HEK293 (cell line): ENCODE measurements around the gene SH3BP4.
A peak's percentile ranks its signal among the peaks of the same experiment; 100 is the strongest.

ENCODE experiments used
- CTCF ChIA-PET: fragments of 350-600 bp; formaldehyde crosslinking; extraction: SDS; loops from one replicate; lab custom pipeline; 2021; ENCODE audit warnings: antibody characterized with exemption; lab: Yijun Ruan, JAX
- POLR2A ChIA-PET: fragments of 300-600 bp; formaldehyde crosslinking; extraction: SDS; loops from one replicate; lab custom pipeline; 2020; ENCODE audit warnings: antibody characterized with exemption, inconsistent platforms; lab: Yijun Ruan, JAX
- H3K27ac ChIP-seq: fragments of 200-500 bp; sonication (Bioruptor generic); 2 replicates; pipeline ENCODE4 v1.5.1; 2014; ENCODE audit warnings: low read depth, low read length, control low read depth, inconsistent platforms; ENCODE audit errors: extremely low read depth
- H3K36me3 ChIP-seq, 2 experiments: fragments of 200-500 bp in 1 of 2; sonication (Bioruptor generic) in 1 of 2; 1 replicate in 1 of 2; 2 replicates in 1 of 2; pipeline ENCODE4 v1.5.1; 2014 to 2017; ENCODE audit warnings: inconsistent platforms in 2 of 2, low read length in 2 of 2; ENCODE audit not compliant: control insufficient read depth in 2 of 2, insufficient read depth in 1 of 2
- H3K4me1 ChIP-seq: fragments of 200-500 bp; sonication (Bioruptor generic); 2 replicates; pipeline ENCODE4 v1.5.1; 2014; ENCODE audit warnings: mild to moderate bottlenecking, low read length, inconsistent platforms; ENCODE audit not compliant: control insufficient read depth, insufficient read depth
- H3K4me3 ChIP-seq: 2 replicates; pipeline ENCODE4 v1.5.1; 2011; ENCODE audit warnings: low read depth, mild to moderate bottlenecking, control low read depth, low read length, moderate library complexity
- H3K9me3 ChIP-seq: fragments of 200-500 bp; sonication (Bioruptor generic); 2 replicates; pipeline ENCODE4 v1.5.1; 2014; ENCODE audit warnings: low read depth, low read length, inconsistent platforms; ENCODE audit not compliant: control insufficient read depth, insufficient read depth
- FEZF1 ChIP-seq: fragments of 450-650 bp; formaldehyde crosslinking; IDR thresholded peaks from 2 replicates; pipeline ENCODE4 v1.5.1; 2016; ENCODE audit warnings: missing biosample characterization, missing genetic modification characterization
- KLF7 ChIP-seq: fragments of 450-650 bp; formaldehyde crosslinking; IDR thresholded peaks from 2 replicates; pipeline ENCODE4 v1.5.1; 2016; ENCODE audit warnings: missing biosample characterization, missing genetic modification characterization, borderline replicate concordance
- SETDB1 ChIP-seq: IDR thresholded peaks from one replicate; pipeline ENCODE4 v1.6.1; 2017; ENCODE audit warnings: mild to moderate bottlenecking, low read length, moderate library complexity, mixed read lengths; ENCODE audit not compliant: insufficient read length
- SP2 ChIP-seq: fragments of 450-650 bp; formaldehyde crosslinking; IDR thresholded peaks from 2 replicates; pipeline ENCODE4 v1.5.1; 2016; ENCODE audit warnings: missing biosample characterization, missing genetic modification characterization
- ZFHX2 ChIP-seq: fragments of 450-650 bp; formaldehyde crosslinking; conservative IDR thresholded peaks from 2 replicates; pipeline ENCODE4 v1.5.1; 2016; ENCODE audit warnings: missing biosample characterization, missing genetic modification characterization
- ZFP41 ChIP-seq: fragments of 450-650 bp; formaldehyde crosslinking; IDR thresholded peaks from 2 replicates; pipeline ENCODE4 v1.5.1; 2016; ENCODE audit warnings: missing biosample characterization, missing genetic modification characterization, borderline replicate concordance
- ZNF112 ChIP-seq: fragments of 450-650 bp; formaldehyde crosslinking; IDR thresholded peaks from 2 replicates; pipeline ENCODE4 v1.5.0; 2017; ENCODE audit warnings: missing biosample characterization, missing genetic modification characterization
- ZNF114 ChIP-seq: fragments of 450-650 bp; formaldehyde crosslinking; IDR thresholded peaks from 2 replicates; pipeline ENCODE4 v1.5.0; 2017; ENCODE audit warnings: missing biosample characterization, missing genetic modification characterization
- ZNF214 ChIP-seq: fragments of 450-650 bp; formaldehyde crosslinking; IDR thresholded peaks from 2 replicates; pipeline ENCODE4 v1.5.1; 2017; ENCODE audit warnings: missing biosample characterization, mild to moderate bottlenecking, missing genetic modification characterization, borderline replicate concordance
- ZNF292 ChIP-seq: fragments of 450-650 bp; formaldehyde crosslinking; IDR thresholded peaks from 2 replicates; pipeline ENCODE4 v1.5.1; 2016; ENCODE audit warnings: low read depth, missing biosample characterization, missing genetic modification characterization, borderline replicate concordance
- ZNF48 ChIP-seq: fragments of 450-650 bp; formaldehyde crosslinking; IDR thresholded peaks from 2 replicates; pipeline ENCODE4 v1.5.1; 2016; ENCODE audit warnings: missing biosample characterization, missing genetic modification characterization
- ZNF530 ChIP-seq: fragments of 450-650 bp; formaldehyde crosslinking; IDR thresholded peaks from 2 replicates; pipeline ENCODE4 v1.5.1; 2016; ENCODE audit warnings: low read depth, missing biosample characterization, missing genetic modification characterization
- ZNF626 ChIP-seq: fragments of 450-650 bp; sonication (Bioruptor Pico); formaldehyde crosslinking; IDR thresholded peaks from 2 replicates; pipeline ENCODE4 v1.5.1; 2018; ENCODE audit warnings: missing biosample characterization, missing genetic modification characterization, inconsistent platforms
- ZNF76 ChIP-seq: fragments of 450-650 bp; formaldehyde crosslinking; IDR thresholded peaks from 2 replicates; pipeline ENCODE4; 2016; ENCODE audit warnings: low read depth, missing biosample characterization, missing genetic modification characterization, borderline replicate concordance
- ZSCAN23 ChIP-seq: fragments of 450-650 bp; formaldehyde crosslinking; IDR thresholded peaks from 2 replicates; pipeline ENCODE4 v1.5.1; 2016; ENCODE audit warnings: missing biosample characterization, missing genetic modification characterization
- TF ChIP-seq, protein P1 (sequence below): fragments of 450-650 bp; formaldehyde crosslinking; IDR thresholded peaks from 2 replicates; pipeline ENCODE4 v1.5.1; 2016; ENCODE audit warnings: missing biosample characterization, missing genetic modification characterization
- TF ChIP-seq, protein P2 (sequence below): fragments of 450-650 bp; formaldehyde crosslinking; IDR thresholded peaks from 2 replicates; pipeline ENCODE4 v1.5.1; 2017; ENCODE audit warnings: missing biosample characterization, mild to moderate bottlenecking, missing genetic modification characterization, moderate library complexity
- TF ChIP-seq, protein P3 (sequence below): fragments of 450-650 bp; formaldehyde crosslinking; IDR thresholded peaks from 2 replicates; pipeline ENCODE4 v1.5.1; 2017; ENCODE audit warnings: missing biosample characterization, missing genetic modification characterization

The SH3BP4 gene

DNA sequence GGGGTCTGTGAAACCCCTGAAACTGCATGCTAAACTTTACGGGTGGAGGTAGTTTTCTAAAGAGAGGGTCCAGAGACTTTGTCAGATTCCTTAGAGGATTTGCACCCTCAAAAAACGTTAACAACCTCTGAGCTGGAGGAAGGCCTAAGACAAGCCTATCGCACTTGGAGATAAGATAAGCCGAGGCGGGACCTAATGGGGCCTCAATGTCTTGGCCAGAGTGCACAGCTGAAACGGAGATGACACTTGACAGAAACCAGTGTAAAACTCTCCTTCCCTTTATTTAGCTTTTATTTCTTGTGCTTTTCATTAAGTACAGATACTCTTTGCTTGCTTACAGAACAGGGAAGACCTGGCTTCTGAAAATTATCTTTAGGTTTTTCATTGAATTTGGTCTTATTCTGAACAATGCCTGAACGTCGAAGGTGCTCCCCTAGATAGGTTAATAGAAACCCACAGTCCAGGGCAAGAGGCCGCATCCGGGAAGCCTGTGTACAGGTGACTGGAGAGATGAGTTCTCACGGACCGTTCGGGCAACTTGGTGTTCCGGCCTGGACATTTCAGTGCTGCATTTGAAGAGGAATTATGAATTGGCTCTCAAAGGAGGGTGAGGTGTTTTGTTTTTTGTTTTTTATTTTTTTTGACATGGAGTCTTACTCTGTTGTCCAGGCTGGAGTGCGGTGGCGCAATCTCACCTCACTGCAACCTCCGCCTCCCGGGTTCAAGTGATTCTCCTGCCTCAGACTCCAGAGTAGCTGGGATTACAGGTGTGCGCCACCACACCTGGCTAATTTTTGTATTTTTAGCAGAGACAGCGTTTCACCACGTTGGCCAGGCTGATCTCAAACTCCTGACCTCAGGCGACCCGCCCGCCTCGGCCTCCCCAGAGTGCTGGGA, 49.7 kb downstream of the SH3BP4 start:
- Histone ChIP-seq H3K4me1 (no peaks in the 10 kb centered on the region; the same call in 1 of the 2 replicates), H3K9me3 (no peaks in the 10 kb centered on the region), H3K36me3 (peaks cover 0 to 19% of the 10 kb centered on the region in 2 experiments; a peak in 1 of 3 replicates), H3K27ac (peak overlapping the region; percentile 12; the same call in 1 of the 2 replicates), H3K4me3 (no peak overlapping the region)
- POLR2A ChIA-PET = no interaction called here
- no peak for TF ChIP-seq SETDB1
- CTCF ChIA-PET = no interaction called here

DNA sequence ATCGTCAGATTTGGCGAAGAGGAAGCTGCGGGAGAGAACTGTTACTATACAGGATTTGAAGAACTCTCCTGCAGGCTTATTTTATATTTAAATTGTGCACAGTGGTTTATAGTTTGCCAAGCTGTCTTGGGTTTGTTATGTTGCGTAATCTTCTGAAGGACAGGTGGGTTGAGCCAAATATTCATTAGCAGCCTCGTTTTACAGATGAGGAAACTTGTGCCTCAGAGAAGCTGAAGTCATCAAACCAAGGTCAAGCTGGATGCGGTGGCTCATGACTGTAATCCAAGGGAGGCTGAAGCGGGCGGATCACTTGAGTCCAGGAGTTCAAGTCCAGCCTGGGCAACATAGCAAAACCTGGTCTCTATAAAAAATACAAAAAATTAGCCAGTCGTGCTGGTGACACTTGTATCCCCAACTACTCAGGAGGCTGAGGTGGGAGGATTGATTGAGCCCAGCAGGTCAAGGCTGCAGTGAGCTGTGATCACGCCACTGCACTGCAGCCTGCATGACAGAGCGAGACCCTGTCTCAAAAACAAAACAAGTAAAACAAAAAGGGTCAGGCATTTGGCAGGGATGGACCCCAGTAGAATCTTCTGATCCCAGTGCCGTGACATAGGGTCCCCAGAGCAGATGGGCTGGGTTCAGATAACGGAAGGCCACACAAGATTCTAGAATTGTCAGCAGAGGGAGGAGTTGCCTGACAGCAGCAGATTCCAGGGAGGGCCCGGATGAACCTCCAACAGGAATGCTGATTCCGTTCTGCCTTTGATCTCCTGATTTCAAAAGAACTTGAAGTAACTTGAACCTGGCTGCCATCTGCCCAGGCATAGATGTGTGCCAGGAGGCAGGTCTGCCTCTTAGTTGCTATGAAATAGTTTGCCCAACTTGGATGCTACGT, 50.6 kb downstream of the SH3BP4 start:
- Histone ChIP-seq H3K4me3 (no peak overlapping the region), H3K27ac (no peak overlapping the region), H3K4me1 (no peaks in the 10 kb centered on the region; the same call in 1 of the 2 replicates), H3K9me3 (no peaks in the 10 kb centered on the region), H3K36me3 (peaks cover 0 to 13% of the 10 kb centered on the region in 2 experiments; a peak in 1 of 3 replicates)
- TF ChIP-seq SP2 (tag by site-specific recombination) = no peak
- TF ChIP-seq ZNF530 (tag by site-specific recombination) = no peak
- no peak for TF ChIP-seq ZFHX2 (tag by site-specific recombination)
- TF ChIP-seq ZNF626 (tag by site-specific recombination) = no peak
- no peak for TF ChIP-seq FEZF1 (tag by site-specific recombination)
- TF ChIP-seq ZNF214 (tag by site-specific recombination) = no peak
- no peak for TF ChIP-seq ZNF114 (tag by site-specific recombination)
- no peak for TF ChIP-seq KLF7 (tag by site-specific recombination)
- TF ChIP-seq ZSCAN23 (tag by site-specific recombination) = no peak
- no peak for TF ChIP-seq ZNF76 (tag by site-specific recombination)
- TF ChIP-seq, protein P1, sequence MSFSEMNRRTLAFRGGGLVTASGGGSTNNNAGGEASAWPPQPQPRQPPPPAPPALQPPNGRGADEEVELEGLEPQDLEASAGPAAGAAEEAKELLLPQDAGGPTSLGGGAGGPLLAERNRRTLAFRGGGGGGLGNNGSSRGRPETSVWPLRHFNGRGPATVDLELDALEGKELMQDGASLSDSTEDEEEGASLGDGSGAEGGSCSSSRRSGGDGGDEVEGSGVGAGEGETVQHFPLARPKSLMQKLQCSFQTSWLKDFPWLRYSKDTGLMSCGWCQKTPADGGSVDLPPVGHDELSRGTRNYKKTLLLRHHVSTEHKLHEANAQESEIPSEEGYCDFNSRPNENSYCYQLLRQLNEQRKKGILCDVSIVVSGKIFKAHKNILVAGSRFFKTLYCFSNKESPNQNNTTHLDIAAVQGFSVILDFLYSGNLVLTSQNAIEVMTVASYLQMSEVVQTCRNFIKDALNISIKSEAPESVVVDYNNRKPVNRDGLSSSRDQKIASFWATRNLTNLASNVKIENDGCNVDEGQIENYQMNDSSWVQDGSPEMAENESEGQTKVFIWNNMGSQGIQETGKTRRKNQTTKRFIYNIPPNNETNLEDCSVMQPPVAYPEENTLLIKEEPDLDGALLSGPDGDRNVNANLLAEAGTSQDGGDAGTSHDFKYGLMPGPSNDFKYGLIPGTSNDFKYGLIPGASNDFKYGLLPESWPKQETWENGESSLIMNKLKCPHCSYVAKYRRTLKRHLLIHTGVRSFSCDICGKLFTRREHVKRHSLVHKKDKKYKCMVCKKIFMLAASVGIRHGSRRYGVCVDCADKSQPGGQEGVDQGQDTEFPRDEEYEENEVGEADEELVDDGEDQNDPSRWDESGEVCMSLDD (tag by site-specific recombination) = no peak
- no peak for TF ChIP-seq ZNF112 (tag by site-specific recombination)
- TF ChIP-seq, protein P2, sequence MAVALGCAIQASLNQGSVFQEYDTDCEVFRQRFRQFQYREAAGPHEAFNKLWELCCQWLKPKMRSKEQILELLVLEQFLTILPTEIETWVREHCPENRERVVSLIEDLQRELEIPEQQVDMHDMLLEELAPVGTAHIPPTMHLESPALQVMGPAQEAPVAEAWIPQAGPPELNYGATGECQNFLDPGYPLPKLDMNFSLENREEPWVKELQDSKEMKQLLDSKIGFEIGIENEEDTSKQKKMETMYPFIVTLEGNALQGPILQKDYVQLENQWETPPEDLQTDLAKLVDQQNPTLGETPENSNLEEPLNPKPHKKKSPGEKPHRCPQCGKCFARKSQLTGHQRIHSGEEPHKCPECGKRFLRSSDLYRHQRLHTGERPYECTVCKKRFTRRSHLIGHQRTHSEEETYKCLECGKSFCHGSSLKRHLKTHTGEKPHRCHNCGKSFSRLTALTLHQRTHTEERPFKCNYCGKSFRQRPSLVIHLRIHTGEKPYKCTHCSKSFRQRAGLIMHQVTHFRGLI = no peak
- TF ChIP-seq, protein P3, sequence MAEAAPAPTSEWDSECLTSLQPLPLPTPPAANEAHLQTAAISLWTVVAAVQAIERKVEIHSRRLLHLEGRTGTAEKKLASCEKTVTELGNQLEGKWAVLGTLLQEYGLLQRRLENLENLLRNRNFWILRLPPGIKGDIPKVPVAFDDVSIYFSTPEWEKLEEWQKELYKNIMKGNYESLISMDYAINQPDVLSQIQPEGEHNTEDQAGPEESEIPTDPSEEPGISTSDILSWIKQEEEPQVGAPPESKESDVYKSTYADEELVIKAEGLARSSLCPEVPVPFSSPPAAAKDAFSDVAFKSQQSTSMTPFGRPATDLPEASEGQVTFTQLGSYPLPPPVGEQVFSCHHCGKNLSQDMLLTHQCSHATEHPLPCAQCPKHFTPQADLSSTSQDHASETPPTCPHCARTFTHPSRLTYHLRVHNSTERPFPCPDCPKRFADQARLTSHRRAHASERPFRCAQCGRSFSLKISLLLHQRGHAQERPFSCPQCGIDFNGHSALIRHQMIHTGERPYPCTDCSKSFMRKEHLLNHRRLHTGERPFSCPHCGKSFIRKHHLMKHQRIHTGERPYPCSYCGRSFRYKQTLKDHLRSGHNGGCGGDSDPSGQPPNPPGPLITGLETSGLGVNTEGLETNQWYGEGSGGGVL (tag by site-specific recombination) = no peak
- no peak for TF ChIP-seq ZNF48 (tag by site-specific recombination)
- TF ChIP-seq ZFP41 (tag by site-specific recombination) = no peak
- TF ChIP-seq ZNF292 (tag by site-specific recombination) = no peak
- ChIA-PET CTCF (no interaction called here), POLR2A (no interaction called here)
